HepG2 (cell line): ENCODE results near the gene ACOT8. TPM values are rescaled to one million over a fixed set of nuclear protein-coding genes. Genes with fewer than 3 reads are reported as not detected.

Source experiments
- CEBPG ChIP-seq: IDR thresholded peaks from 2 replicates; pipeline ENCODE4 v1.6.1; 2016
- FOXK1 ChIP-seq: sonication (generic); formaldehyde crosslinking; IDR thresholded peaks from 2 replicates; pipeline ENCODE4 v1.4.0; 2020; ENCODE audit warnings: low read depth, missing genetic modification reagents, borderline replicate concordance
- GABPB1 ChIP-seq: IDR thresholded peaks from 2 replicates; pipeline ENCODE4 v1.6.1; 2016; ENCODE audit warnings: mild to moderate bottlenecking, missing genetic modification reagents, moderate library complexity, missing compliant biosample characterization
- HBP1 ChIP-seq: IDR thresholded peaks from 2 replicates; pipeline ENCODE4 v1.6.1; 2016; ENCODE audit warnings: low read depth, control low read depth
- MAFG ChIP-seq: sonication (generic); formaldehyde crosslinking; IDR thresholded peaks from 2 replicates; pipeline ENCODE4 v1.5.1; 2020; ENCODE audit warnings: mild to moderate bottlenecking, missing genetic modification reagents
- MEIS2 ChIP-seq: sonication (generic); formaldehyde crosslinking; IDR thresholded peaks from 2 replicates; pipeline ENCODE4 v1.9.0; 2021; ENCODE audit warnings: mild to moderate bottlenecking, missing genetic modification reagents
- MIER3 ChIP-seq: IDR thresholded peaks from 2 replicates; pipeline ENCODE4 v1.6.1; 2016; ENCODE audit warnings: missing compliant biosample characterization, borderline replicate concordance
- MLLT10 ChIP-seq: sonication (generic); formaldehyde crosslinking; IDR thresholded peaks from 2 replicates; pipeline ENCODE4 v1.4.0; 2020; ENCODE audit warnings: missing genetic modification reagents
- PRMT3 ChIP-seq: sonication (generic); formaldehyde crosslinking; IDR thresholded peaks from 2 replicates; pipeline ENCODE4 v1.8.1; 2022; ENCODE audit warnings: low read depth, mild to moderate bottlenecking, moderate library complexity, missing genetic modification reagents, borderline replicate concordance
- SAP130 ChIP-seq: IDR thresholded peaks from 2 replicates; pipeline ENCODE4 v1.6.1; 2016; ENCODE audit warnings: low read depth
- SNAPC2 ChIP-seq: sonication (generic); formaldehyde crosslinking; IDR thresholded peaks from 2 replicates; pipeline ENCODE4 v1.8.1; 2022; ENCODE audit warnings: mild to moderate bottlenecking, missing genetic modification reagents
- SPEN ChIP-seq: sonication (generic); formaldehyde crosslinking; IDR thresholded peaks from 2 replicates; pipeline ENCODE4 v1.5.1; 2020; ENCODE audit warnings: low read depth, mild to moderate bottlenecking, missing genetic modification reagents
- TAF15 ChIP-seq: fragments of 200-400 bp; formaldehyde crosslinking; IDR thresholded peaks from one replicate; pipeline ENCODE4 v1.6.1; 2018; ENCODE audit warnings: mild to moderate bottlenecking, low read depth, low read length; ENCODE audit not compliant: poor library complexity, severe bottlenecking
- TBL1XR1 ChIP-seq: fragments of 150-350 bp; IDR thresholded peaks from 2 replicates; pipeline ENCODE4 v1.6.1; 2014; ENCODE audit warnings: borderline replicate concordance, low read length; ENCODE audit not compliant: partially characterized antibody
- ZBTB4 ChIP-seq: sonication (generic); formaldehyde crosslinking; IDR thresholded peaks from 2 replicates; pipeline ENCODE4 v1.4.0; 2020; ENCODE audit warnings: missing genetic modification reagents, mild to moderate bottlenecking, borderline replicate concordance
- ZNF225 ChIP-seq: sonication (generic); formaldehyde crosslinking; IDR thresholded peaks from 2 replicates; pipeline ENCODE4 v1.4.0; 2020; ENCODE audit warnings: mild to moderate bottlenecking, missing genetic modification reagents
- ZNF280D ChIP-seq: sonication (generic); formaldehyde crosslinking; IDR thresholded peaks from 2 replicates; pipeline ENCODE4 v1.5.1; 2020; ENCODE audit warnings: mild to moderate bottlenecking, missing genetic modification reagents
- ZNF296 ChIP-seq: sonication (generic); formaldehyde crosslinking; conservative IDR thresholded peaks from 2 replicates; pipeline ENCODE4 v1.5.0; 2020; ENCODE audit warnings: mild to moderate bottlenecking, missing genetic modification reagents
- ZNF33A ChIP-seq: sonication (generic); formaldehyde crosslinking; IDR thresholded peaks from 2 replicates; pipeline ENCODE4 v1.5.1; 2020; ENCODE audit warnings: missing genetic modification reagents, mild to moderate bottlenecking, moderate library complexity, borderline replicate concordance
- ZNF552 ChIP-seq: sonication (generic); formaldehyde crosslinking; IDR thresholded peaks from 2 replicates; pipeline ENCODE4 v1.9.0; 2022; ENCODE audit warnings: missing genetic modification reagents, mild to moderate bottlenecking, borderline replicate concordance
- ZSCAN20 ChIP-seq: sonication (generic); formaldehyde crosslinking; IDR thresholded peaks from 2 replicates; pipeline ENCODE4 v1.4.0; 2020; ENCODE audit warnings: missing genetic modification reagents, mild to moderate bottlenecking, borderline replicate concordance
- polyA plus RNA-seq, 8 experiments: library from polyadenylated mRNA; depleted of rRNA in 3 of 8; stranded (reverse) in 7 of 8; unstranded in 1 of 8; fragments of >200 nt; fragmentation: Illumina TruSeq in 4 of 8; extraction: Trizol in 4 of 8; gene quantifications; 2 replicates each; pipeline versions ENCODE4 v1.2.1 to v1.2.3, GENCODE V29; 2011 to 2016; ENCODE audit warnings: low read depth in 4 of 8, missing spikeins in 1 of 8, mixed read lengths in 1 of 8; ENCODE audit not compliant: insufficient read depth in 1 of 8
- total RNA-seq, 5 experiments: library from RNA; depleted of rRNA; stranded (reverse); fragments of >200 nt; fragmentation: Illumina TruSeq; extraction: Trizol; gene quantifications; 2 replicates each; pipeline ENCODE4 v1.2.3, GENCODE V29; 2016; ENCODE audit warnings: low read depth in 1 of 5

Gene ACOT8
- total and polyA plus RNA-seq, 2 of the 13 experiments (the other 11 are each of a cell fraction or from before 2014, with no cell fraction given) = 31.4 to 45.5 TPM

- TF ChIP-seq CEBPG (CRISPR knock-in tag) (peak; percentile 65), ZSCAN20 (CRISPR knock-in tag) (peak; percentile 62; the same call in 1 of the 2 replicates), MAFG (CRISPR knock-in tag) (peak; percentile 77; the same call in 1 of the 2 replicates), SAP130 (CRISPR knock-in tag) (peak; percentile 95), SPEN (CRISPR knock-in tag) (peak; percentile 46; the same call in 1 of the 2 replicates), ZNF552 (peak; percentile 85), HBP1 (CRISPR knock-in tag) (peak; percentile 87; the same call in 1 of the 2 replicates), PRMT3 (no peak), MLLT10 (CRISPR knock-in tag) (0 out of 2 replicates have a peak, but pooled peaks have one; percentile 27), ZNF33A (CRISPR knock-in tag) (no peak), MEIS2 (peak; percentile 72), MIER3 (CRISPR knock-in tag) (peak; percentile 88; the same call in 1 of the 2 replicates), GABPB1 (peak; percentile 51), TAF15 (peak; percentile 45), ZNF296 (no peak), ZNF225 (CRISPR knock-in tag) (no peak), SNAPC2 (CRISPR knock-in tag) (0 out of 2 replicates have a peak, but pooled peaks have one; percentile 2), ZNF280D (CRISPR knock-in tag) (peak; percentile 62; the same call in 1 of the 2 replicates), TBL1XR1 (no peak), FOXK1 (CRISPR knock-in tag) (peak; percentile 63; the same call in 1 of the 2 replicates), ZBTB4 (CRISPR knock-in tag) (no peak)
Measured at GRCh38 chr20:45890077-45890984, 33.1 kb upstream of the ACOT8 start (continued).
